ENCODE results near the gene DEPP1.

DNA sequence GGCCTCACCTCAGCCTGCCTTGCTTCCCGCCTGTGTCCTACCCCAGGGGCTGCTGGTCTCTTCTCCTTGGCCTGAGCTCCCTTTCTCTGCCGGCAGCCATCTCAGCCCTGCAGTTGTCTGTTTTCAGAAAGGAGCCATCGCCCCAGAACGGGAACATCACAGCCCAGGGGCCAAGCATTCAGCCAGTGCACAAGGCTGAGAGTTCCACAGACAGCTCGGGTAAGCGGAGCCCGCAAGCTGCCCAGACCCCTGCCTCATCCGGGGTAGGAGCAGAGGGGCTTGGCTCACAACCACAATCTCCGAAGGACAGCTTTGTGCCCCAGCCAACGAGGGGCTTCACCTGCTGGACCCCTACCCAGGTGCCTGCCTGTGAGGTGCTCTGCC, 5.3 kb upstream of the DEPP1 start:
- no peak for TF ChIP-seq GFI1B (tag by site-specific recombination; IDR thresholded peaks at IDR 0.05)
- no peak for TF ChIP-seq PRDM1 (tag by site-specific recombination; IDR thresholded peaks at IDR 0.05)
- TF ChIP-seq ZNF274 (IDR thresholded peaks at IDR 0.05; ENCODE audit: low read length) = no peak
- TF ChIP-seq ZNF274 (tag by site-specific recombination; IDR thresholded peaks at IDR 0.05; ENCODE audit: borderline replicate concordance) = no peak
- TF ChIP-seq, protein P1, sequence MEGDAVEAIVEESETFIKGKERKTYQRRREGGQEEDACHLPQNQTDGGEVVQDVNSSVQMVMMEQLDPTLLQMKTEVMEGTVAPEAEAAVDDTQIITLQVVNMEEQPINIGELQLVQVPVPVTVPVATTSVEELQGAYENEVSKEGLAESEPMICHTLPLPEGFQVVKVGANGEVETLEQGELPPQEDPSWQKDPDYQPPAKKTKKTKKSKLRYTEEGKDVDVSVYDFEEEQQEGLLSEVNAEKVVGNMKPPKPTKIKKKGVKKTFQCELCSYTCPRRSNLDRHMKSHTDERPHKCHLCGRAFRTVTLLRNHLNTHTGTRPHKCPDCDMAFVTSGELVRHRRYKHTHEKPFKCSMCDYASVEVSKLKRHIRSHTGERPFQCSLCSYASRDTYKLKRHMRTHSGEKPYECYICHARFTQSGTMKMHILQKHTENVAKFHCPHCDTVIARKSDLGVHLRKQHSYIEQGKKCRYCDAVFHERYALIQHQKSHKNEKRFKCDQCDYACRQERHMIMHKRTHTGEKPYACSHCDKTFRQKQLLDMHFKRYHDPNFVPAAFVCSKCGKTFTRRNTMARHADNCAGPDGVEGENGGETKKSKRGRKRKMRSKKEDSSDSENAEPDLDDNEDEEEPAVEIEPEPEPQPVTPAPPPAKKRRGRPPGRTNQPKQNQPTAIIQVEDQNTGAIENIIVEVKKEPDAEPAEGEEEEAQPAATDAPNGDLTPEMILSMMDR (tag by site-specific recombination; IDR thresholded peaks at IDR 0.05) = no peak
- no peak for TF ChIP-seq ZNF354C (tag by site-specific recombination; IDR thresholded peaks at IDR 0.05; ENCODE audit: borderline replicate concordance, low read depth)
- TF ChIP-seq SCRT1 (tag by site-specific recombination; IDR thresholded peaks at IDR 0.05; ENCODE audit: borderline replicate concordance) = no peak
- TF ChIP-seq, protein P2, sequence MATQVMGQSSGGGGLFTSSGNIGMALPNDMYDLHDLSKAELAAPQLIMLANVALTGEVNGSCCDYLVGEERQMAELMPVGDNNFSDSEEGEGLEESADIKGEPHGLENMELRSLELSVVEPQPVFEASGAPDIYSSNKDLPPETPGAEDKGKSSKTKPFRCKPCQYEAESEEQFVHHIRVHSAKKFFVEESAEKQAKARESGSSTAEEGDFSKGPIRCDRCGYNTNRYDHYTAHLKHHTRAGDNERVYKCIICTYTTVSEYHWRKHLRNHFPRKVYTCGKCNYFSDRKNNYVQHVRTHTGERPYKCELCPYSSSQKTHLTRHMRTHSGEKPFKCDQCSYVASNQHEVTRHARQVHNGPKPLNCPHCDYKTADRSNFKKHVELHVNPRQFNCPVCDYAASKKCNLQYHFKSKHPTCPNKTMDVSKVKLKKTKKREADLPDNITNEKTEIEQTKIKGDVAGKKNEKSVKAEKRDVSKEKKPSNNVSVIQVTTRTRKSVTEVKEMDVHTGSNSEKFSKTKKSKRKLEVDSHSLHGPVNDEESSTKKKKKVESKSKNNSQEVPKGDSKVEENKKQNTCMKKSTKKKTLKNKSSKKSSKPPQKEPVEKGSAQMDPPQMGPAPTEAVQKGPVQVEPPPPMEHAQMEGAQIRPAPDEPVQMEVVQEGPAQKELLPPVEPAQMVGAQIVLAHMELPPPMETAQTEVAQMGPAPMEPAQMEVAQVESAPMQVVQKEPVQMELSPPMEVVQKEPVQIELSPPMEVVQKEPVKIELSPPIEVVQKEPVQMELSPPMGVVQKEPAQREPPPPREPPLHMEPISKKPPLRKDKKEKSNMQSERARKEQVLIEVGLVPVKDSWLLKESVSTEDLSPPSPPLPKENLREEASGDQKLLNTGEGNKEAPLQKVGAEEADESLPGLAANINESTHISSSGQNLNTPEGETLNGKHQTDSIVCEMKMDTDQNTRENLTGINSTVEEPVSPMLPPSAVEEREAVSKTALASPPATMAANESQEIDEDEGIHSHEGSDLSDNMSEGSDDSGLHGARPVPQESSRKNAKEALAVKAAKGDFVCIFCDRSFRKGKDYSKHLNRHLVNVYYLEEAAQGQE (tag by site-specific recombination; IDR thresholded peaks at IDR 0.05) = no peak
- TF ChIP-seq, protein P3, sequence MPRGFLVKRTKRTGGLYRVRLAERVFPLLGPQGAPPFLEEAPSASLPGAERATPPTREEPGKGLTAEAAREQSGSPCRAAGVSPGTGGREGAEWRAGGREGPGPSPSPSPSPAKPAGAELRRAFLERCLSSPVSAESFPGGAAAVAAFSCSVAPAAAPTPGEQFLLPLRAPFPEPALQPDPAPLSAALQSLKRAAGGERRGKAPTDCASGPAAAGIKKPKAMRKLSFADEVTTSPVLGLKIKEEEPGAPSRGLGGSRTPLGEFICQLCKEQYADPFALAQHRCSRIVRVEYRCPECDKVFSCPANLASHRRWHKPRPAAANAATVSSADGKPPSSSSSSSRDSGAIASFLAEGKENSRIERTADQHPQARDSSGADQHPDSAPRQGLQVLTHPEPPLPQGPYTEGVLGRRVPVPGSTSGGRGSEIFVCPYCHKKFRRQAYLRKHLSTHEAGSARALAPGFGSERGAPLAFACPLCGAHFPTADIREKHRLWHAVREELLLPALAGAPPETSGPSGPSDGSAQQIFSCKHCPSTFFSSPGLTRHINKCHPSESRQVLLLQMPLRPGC (tag by site-specific recombination; IDR thresholded peaks at IDR 0.05) = no peak
- TF ChIP-seq ZNF416 (tag by site-specific recombination; IDR thresholded peaks at IDR 0.05) = no peak
- TF ChIP-seq, protein P4, sequence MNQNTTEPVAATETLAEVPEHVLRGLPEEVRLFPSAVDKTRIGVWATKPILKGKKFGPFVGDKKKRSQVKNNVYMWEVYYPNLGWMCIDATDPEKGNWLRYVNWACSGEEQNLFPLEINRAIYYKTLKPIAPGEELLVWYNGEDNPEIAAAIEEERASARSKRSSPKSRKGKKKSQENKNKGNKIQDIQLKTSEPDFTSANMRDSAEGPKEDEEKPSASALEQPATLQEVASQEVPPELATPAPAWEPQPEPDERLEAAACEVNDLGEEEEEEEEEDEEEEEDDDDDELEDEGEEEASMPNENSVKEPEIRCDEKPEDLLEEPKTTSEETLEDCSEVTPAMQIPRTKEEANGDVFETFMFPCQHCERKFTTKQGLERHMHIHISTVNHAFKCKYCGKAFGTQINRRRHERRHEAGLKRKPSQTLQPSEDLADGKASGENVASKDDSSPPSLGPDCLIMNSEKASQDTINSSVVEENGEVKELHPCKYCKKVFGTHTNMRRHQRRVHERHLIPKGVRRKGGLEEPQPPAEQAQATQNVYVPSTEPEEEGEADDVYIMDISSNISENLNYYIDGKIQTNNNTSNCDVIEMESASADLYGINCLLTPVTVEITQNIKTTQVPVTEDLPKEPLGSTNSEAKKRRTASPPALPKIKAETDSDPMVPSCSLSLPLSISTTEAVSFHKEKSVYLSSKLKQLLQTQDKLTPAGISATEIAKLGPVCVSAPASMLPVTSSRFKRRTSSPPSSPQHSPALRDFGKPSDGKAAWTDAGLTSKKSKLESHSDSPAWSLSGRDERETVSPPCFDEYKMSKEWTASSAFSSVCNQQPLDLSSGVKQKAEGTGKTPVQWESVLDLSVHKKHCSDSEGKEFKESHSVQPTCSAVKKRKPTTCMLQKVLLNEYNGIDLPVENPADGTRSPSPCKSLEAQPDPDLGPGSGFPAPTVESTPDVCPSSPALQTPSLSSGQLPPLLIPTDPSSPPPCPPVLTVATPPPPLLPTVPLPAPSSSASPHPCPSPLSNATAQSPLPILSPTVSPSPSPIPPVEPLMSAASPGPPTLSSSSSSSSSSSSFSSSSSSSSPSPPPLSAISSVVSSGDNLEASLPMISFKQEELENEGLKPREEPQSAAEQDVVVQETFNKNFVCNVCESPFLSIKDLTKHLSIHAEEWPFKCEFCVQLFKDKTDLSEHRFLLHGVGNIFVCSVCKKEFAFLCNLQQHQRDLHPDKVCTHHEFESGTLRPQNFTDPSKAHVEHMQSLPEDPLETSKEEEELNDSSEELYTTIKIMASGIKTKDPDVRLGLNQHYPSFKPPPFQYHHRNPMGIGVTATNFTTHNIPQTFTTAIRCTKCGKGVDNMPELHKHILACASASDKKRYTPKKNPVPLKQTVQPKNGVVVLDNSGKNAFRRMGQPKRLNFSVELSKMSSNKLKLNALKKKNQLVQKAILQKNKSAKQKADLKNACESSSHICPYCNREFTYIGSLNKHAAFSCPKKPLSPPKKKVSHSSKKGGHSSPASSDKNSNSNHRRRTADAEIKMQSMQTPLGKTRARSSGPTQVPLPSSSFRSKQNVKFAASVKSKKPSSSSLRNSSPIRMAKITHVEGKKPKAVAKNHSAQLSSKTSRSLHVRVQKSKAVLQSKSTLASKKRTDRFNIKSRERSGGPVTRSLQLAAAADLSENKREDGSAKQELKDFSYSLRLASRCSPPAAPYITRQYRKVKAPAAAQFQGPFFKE (tag by site-specific recombination; IDR thresholded peaks at IDR 0.05; ENCODE audit: borderline replicate concordance) = no peak
